NB4 (cell line): ENCODE results near the gene JMJD6.

Source experiments
- DNase-seq: peaks from one replicate; pipeline ENCODE4 v3.0.0; 2010; ENCODE audit warnings: low read depth
- H3K4me3 ChIP-seq: one replicate; pipeline ENCODE4 v1.5.1; 2011; ENCODE audit warnings: mild to moderate bottlenecking, low read depth, low read length, moderate library complexity
- CTCF ChIP-seq: IDR thresholded peaks from one replicate; pipeline ENCODE4 v1.5.1; 2012; ENCODE audit warnings: low read depth, low read length
- MAX ChIP-seq: IDR thresholded peaks from 2 replicates; pipeline ENCODE4 v1.6.1; 2011; ENCODE audit warnings: low read depth, low read length
- MYC ChIP-seq: IDR thresholded peaks from 2 replicates; pipeline ENCODE4 v1.6.1; 2011; ENCODE audit warnings: low read depth, low read length
- POLR2A ChIP-seq: IDR thresholded peaks from 2 replicates; pipeline ENCODE4 v1.6.1; 2011; ENCODE audit warnings: mild to moderate bottlenecking; ENCODE audit not compliant: insufficient read length; ENCODE audit errors: extremely low read depth

JMJD6 gene

GRCh38 chr17:76709077-76709950 lies 17.1 kb downstream of the JMJD6 start:
- no peak overlapping the region for H3K4me3 ChIP-seq
- TF ChIP-seq MAX, result no peak
- TF ChIP-seq MYC, result no peak
- no peak for TF ChIP-seq POLR2A
- TF ChIP-seq CTCF, result no peak
- DNase-seq, result peak; percentile 41

GRCh38 chr17:76707985-76708807 lies 18.2 kb downstream of the JMJD6 start:
- TF ChIP-seq CTCF (peak; percentile 7), MYC (no peak), MAX (no peak), POLR2A (no peak)
- no peak for DNase-seq
- H3K4me3 ChIP-seq, result no peak overlapping the region

GRCh38 chr17:76706817-76707216 lies 19.6 kb downstream of the JMJD6 start:
- TF ChIP-seq MYC, result no peak
- TF ChIP-seq POLR2A, result no peak
- TF ChIP-seq CTCF, result no peak
- no peak for TF ChIP-seq MAX
- H3K4me3 ChIP-seq, result no peak overlapping the region
- DNase-seq, result no peak

GRCh38 chr17:76704805-76705204 lies 21.6 kb downstream of the JMJD6 start:
- DNase-seq, result no peak
- TF ChIP-seq POLR2A, result no peak
- no peak for TF ChIP-seq MYC
- TF ChIP-seq MAX, result no peak
- no peak for TF ChIP-seq CTCF
- H3K4me3 ChIP-seq, result no peak overlapping the region

GRCh38 chr17:76702941-76703637 lies 23.3 kb downstream of the JMJD6 start:
- no peak overlapping the region for H3K4me3 ChIP-seq
- DNase-seq, result no peak
- no peak for TF ChIP-seq CTCF
- no peak for TF ChIP-seq MAX
- no peak for TF ChIP-seq MYC
